Stimulated activated CD4-positive, alpha-beta T cell treated with anti-CD3 and anti-CD28 coated beads, TNF-alpha, amount 100 ng/mL, for 4 hours (primary cell): ENCODE measurements around the gene CSF2RB.

ENCODE experiments used
- DNase-seq, 3 experiments: peaks; one replicate each; pipeline ENCODE4 v3.0.0-alpha.2; 2020; ENCODE audit warnings: low read depth in 3 of 3

CSF2RB gene

GRCh38 chr22:36891646-36892045 is 21.8 kb upstream of the CSF2RB start:
- DNase-seq, result no peak

DNA sequence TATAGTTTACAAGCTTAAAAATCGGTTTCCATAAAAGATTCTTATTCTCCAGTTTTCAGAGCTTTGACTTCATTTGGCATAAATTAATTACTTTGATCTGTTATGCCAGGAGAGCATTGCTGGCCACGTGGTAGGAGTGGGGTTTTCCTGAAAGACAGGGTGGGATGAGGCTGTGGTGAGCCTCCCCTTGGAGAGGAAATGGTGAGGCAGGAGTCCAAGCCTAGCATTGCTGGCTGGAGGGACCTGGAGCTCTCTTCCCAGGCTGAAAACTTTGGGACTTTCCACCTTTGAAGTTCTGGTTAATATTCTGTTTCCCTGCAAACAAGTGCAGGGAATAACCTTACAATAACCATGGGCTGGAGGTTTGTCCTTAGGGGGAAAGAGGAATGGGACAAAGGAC is 21.1 kb upstream of the CSF2RB start:
- DNase-seq, result no peak

DNA sequence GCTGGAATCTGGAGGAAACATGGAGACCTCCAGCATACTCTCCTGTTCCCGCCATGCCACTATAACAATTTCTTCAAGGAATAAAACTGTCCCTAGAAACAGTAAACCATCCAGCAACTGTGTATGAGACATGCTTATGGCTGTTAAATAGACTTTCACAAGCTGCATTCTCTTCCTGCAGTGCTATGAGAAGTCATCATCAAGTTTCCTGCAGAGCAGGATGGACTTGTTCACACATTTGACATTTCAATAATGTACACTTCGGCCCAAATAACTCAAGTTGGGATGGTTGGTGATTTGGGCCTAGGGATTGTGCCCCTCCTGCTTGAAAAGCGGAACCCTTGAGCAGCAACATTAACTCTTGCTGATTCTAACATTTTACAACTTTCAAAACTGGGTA is 20.2 kb upstream of the CSF2RB start:
- DNase-seq, result no peak

GRCh38 chr22:36894266-36894665 is 19.2 kb upstream of the CSF2RB start:
- no peak for DNase-seq

GRCh38 chr22:36897611-36898010 is 15.8 kb upstream of the CSF2RB start:
- no peak for DNase-seq

DNA sequence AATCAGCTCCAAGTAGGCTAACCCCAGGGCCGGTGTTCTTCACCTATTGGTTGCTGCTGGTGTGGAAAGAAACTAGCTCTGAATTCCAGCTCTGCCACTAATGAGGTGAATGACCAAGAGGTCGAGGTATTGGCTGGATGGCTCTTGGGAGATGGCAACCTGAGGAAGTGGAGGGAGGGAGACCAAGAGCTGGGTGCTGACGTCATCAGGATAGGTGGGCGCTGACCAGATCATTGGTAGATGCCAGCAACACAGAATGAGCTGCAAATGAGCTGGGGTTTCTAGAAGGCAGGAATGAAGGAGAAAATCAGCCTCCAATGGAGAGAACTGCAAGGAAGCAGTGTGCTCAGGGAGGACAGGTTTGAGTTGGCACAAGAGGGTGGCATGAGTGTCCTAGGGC is 14.7 kb upstream of the CSF2RB start:
- DNase-seq, result no peak

- DNase-seq, result no peak
These were observed 13.9 kb upstream of the CSF2RB start for GRCh38 chr22:36899498-36899897.

- DNase-seq, result no peak
These were observed 13.2 kb upstream of the CSF2RB start for GRCh38 chr22:36900225-36900624.

DNA sequence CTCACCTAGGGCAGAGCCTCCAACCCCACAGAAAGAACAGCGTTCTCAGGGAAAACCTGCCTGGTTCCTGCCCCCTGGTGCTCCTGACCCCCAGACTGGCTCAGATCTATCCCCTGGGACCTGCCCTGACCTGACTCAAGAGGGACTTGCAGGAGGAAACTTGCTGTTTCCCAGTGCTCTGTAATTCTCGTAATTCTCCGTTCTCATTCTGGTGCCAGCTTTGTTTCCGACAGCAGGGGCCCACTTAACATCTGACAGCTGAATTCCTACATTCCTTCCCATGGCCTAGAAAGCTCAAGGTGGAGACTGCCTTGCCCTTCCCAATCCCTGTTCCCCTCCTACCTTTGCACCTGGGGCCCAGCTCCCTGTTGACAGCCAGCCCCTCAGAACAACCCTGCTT is 12.5 kb upstream of the CSF2RB start:
- no peak for DNase-seq

- no peak for DNase-seq
These were observed 11.9 kb upstream of the CSF2RB start for GRCh38 chr22:36901411-36902142.

DNA sequence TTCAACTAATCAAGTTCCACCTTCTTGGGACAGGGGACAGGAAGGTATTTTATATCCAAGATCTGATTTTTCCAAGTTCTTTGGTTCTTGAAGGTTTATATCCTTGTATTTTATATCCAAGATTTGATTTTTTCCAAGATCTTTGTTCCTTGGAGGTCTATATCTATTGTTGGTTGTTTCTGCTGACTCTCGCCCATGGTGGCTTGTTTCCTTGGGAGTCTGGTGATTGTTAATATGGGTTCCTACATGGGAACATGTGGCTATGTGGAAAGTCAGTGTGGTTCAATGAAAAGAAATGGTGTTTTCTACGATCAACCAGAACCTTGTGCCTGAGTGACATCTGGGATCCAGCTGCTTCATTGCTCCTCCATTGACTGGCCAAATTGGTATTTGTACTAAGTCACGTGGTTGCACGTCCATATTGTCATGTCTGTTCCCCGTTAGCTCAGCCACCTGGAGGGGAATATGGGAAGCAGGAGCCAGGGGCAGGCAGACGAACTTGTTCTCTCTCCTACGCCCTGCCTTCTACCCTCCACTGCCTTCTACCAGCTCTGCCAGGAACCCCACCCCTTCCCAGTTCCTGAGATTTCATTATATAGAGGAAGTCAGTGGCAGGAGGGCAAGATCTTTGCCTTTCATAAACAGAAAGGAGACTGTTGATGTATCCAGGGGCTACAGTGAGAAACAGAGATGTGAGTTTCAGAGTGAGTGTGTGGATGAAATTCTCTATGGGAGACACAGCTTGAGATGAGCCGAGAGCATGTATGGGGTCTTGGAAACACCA is 11.1 kb upstream of the CSF2RB start:
- DNase-seq, result no peak

- DNase-seq, result no peak
These were observed 9.1 kb upstream of the CSF2RB start for GRCh38 chr22:36904260-36904880.

DNA sequence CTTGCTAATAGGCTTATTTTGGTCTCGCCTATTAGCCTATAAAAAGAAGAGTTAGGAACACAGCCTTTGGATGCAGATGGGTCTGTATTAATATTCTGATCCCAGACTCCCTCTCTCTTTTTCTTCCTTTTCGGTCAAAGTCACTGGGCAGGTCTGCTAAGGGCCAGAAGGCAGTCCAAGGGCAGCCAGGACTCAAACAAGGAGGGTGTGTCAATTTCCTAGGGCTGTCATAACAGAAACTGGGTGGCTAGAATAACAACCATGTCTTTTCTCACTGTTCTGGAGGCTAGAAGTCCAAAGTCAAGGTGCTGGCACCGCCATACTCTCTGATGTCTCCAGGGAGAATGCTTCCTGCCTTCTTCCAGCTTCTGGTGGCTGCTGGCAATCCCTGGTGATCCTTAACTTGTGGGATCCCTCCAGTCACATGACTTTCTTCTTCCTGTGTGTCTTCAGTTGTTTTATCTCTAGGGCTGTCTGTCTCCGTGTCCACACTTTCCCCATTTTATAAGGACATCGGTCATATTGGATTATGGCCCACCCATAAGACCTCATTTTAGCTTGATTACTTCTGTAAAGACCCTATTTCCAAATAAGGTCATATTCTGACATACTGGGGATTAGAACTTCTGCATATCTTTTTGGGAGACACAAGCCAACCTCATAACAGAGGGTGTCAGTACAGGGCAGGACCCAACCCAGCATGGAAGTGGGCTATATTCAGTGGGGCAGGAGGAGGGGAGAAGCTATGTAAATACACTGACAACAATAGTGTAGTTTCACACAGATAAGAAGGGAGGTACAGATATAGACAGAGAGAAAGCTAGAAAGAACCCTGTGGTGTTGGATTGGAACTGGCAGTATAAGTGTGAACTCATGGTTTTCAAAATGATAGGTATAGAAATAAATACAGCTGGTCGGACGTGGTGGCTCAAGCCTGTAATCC is 5.9 kb upstream of the CSF2RB start:
- no peak for DNase-seq

GRCh38 chr22:36910461-36910860 is 3.0 kb upstream of the CSF2RB start:
- DNase-seq, result no peak

DNA sequence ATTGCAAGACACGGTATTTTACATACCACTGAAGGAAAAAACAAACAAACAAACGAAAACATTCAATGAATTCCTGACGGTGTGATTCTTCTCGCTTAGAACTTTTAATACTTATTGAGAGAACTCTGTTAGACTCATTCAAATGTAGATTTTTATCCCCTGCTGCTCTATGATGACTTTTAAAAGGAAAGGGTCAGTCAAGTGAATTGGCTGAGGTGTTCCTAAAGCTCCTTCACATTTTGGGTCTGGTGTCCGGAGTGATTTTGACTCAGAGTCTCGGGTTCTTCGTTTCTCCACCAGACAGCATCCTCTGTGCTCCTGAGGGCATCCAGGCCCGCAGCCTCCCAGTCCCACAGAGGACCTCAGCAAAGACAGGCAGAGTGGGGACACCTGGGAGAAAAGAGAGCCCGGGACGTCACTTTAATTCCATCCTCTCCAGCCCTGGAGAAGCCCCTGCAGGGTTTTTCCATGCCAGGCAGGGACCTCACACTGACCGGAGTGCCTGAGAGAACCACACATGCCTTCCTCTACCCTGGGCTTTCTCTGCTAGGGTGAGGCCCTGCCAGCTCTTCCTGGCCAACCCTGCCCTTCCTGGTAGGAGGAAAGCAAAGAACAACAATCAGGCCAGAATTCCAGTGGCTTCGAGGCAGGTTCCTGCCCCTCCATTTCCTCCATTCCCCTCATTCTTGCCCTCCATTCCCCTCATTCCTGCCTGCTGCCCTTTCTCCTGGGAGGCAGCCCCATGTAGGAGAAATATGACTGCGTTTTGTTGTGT is 1.4 kb upstream of the CSF2RB start:
- no peak for DNase-seq

DNA sequence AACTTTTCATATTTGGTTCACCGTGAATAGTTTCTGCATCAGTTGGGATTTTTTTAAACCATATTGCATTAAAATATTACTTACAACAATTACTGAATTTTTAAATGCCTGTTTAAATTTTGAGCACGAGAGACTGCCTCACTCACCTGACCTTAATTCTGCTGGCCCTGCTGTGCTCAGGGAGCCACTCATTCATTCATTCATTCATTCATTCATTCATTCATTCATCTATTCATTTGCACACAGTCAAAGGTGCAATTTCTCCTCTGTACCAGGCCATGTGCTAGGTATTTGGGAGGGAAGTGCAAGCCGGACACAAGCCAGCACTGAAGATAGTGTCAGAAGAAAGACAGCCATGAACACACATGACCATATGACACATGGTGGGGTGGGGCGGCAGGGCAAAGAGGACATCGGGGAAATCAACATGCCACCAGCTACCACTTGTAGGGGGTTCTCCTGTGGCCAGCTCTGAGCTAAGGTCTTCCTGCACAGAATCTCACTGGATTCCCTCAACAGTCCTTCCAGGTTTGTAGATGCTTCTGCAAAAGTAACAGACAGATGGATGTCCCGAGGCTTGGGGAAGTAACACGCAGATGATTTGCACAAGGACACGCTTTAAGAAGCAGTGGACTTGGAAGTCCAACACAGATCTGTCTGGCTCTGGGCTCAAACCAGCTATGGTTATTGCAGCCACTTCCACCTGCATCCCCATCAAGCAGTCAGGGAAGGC is 568 bp upstream of the CSF2RB start:
- no peak for DNase-seq

DNA sequence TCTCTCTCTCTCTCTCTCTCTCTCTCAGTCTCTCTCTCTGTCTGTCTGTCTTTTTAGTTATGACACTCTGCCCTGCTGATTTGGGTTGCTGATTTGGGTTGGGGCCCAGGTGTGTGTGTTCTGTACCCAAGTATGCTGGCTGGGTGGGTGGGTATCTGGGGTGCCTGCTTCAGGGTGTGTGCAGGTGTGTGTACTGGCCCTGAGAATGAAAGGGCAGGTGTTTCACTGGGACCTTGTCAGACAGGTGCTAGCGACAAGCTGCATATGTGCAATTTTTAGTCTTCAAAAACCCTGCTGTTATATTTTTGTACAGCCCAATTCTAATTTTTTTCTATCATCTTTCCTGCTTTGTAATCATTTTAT is 943 bp downstream of the CSF2RB start:
- DNase-seq, result no peak

GRCh38 chr22:36916034-36916433 is 2.6 kb downstream of the CSF2RB start:
- no peak for DNase-seq

DNA sequence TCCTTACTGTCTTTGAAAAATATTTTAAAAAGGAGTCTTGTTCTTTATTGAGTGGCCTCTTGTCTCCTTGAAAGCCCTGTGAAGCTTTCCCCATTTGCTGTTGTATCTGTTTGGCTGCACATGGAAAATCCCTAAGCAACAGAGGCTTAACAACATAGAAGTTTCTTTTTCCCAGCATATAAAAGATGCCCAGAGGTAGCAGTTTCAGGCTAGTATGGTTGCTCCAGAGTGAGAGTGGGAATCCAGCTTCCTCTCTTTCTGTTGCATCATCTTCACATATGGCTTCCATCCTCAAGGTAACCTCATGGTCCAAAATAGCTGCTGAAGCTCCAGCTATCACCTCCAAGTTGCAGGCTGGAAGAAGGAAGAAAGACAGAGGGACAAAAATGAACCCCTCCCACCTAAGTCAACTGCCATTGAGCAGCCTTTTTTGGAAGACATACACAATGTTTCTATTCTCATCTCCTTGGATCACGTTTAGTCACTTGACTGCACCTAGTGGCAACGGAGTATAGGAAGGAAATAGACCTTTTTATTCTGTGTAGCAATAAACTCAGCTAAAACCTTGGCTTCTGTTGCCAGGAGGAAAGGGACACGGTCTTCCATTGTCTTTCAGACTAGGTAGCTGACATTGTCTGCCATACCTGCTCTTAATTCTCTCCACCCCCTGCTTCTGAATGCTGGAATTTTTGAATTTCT is 5.3 kb downstream of the CSF2RB start:
- no peak for DNase-seq
